T47D (cell line): Measurements from ENCODE around the gene VPS26A.

ENCODE experiments used
- DNase-seq, 2 experiments: peaks; one replicate each; pipeline versions ENCODE4 v3.0.0 to v3.0.0-alpha.2; 2011 to 2012; ENCODE audit warnings: low read depth in 1 of 2, low spot score in 1 of 2
- JUND ChIP-seq: IDR thresholded peaks from 2 replicates; pipeline ENCODE4 v1.6.1; 2012; ENCODE audit warnings: low read depth
- in situ Hi-C: cut with HindIII; loops from 2 replicates; pipeline ENCODE4 v1.10.0; 2016; ENCODE audit warnings: low sequenced_read_pairs, low pct_unique_long_range_greater_than_20kb

VPS26A gene

GRCh38 chr10:69123747-69124562, at the start of gene VPS26A:
VPS26A (plus strand) TSS chr10:69124178; CDS start chr10:69124278, 100 bp downstream.
- in situ Hi-C loops, result no loop called here
- peak; percentile 97 to 99 for DNase-seq
- no peak for TF ChIP-seq JUND

DNA sequence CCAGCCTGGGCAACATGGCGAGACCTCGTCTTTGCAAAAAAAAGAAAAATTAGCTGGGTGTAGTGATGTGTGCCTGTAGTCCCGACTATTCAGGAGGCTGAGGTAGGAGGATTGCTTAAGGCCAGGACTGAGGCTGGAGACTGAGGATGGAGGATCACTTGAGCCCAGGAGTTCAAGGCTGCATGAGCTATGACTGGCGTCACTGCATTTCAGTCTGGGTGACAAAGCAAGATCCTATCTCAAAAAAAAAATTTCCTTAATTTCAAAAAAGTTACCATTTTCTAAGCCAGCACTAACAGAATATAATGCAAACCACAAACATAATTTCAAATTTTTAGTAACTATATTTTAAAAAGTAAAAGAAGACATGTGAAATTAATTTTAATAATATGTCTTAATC, 49.4 kb upstream of the VPS26A start:
- in situ Hi-C loops, result no loop called here
- TF ChIP-seq JUND, result no peak
- no peak for DNase-seq

DNA sequence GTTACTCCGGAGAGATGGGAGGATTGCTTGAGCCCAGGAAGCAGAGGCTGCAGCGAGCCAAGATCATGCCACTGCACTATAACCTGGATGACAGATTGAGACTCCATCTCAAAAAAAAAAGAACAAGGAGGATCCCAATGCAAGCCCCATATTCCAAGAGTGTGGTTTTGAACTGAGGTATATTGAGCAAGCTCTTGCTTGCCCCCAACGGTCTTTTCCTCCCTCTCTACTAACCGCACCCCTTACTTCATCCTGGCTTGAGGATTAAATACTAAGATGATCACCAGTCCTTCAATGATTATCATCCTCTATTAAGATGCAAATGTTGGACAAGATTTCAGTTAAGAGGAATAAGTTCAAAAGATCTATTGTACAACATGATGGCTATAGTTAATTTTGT, 48.5 kb upstream of the VPS26A start:
- no peak for DNase-seq
- in situ Hi-C loops, result no loop called here
- TF ChIP-seq JUND, result no peak

- DNase-seq, result no peak
- in situ Hi-C loops, result no loop called here
- no peak for TF ChIP-seq JUND
These were observed 45.7 kb upstream of the VPS26A start for GRCh38 chr10:69078311-69078710.

DNA sequence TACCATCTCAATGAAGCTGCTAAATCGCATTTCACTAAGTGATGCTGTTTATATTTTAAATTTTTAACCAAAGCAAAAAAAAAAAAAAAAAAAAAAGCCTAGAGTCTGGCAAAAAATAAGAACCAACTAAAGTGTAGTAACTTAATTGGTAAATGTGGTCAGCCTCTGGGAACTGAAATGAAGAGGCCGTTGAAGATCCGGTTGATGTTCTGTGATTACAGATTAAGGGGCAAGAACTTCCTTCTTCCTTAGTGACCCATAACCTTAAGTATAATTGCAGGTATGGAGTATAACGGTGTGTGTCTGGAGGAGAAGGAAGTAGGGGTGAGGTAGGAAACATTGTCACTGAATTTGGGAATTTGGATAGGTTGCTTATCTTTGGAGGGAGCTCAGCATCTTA, 43.8 kb upstream of the VPS26A start:
- no peak for DNase-seq
- in situ Hi-C loops, result no loop called here

DNA sequence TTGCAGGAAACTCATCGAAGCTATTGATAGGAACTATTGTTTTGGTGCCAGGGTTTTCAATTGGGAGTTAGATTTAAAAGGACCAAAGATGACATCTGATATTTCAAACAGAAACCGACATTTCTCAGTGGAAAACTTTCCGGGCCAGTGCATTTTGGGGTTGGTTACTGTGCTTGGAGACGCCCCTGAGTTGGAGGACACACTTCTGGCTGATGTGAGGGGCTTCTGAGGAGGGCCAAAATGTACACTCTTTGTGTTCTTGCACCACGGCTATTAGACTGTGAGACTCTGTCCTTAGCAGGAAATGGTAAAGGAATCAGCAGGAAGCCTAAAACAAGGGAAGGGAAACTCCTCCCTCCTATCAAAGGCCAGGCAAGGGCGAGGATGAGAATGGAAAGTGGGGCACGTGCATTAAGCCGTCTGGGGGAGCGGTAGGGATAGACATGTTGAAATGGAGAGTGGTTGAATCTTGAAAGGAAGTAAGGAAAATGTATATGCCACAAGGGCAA, 37.9 kb upstream of the VPS26A start:
- TF ChIP-seq JUND, result no peak
- in situ Hi-C loops, result no loop called here
- DNase-seq, result no peak

More for the DNA sequence above, 43.8 kb upstream of the VPS26A start:
- TF ChIP-seq JUND, result no peak

- no peak for TF ChIP-seq JUND
- DNase-seq, result peak; percentile 39 to 73
- in situ Hi-C loops, result no loop called here
These were observed 36.1 kb upstream of the VPS26A start, which contains the start of gene SRGN for GRCh38 chr10:69087590-69088470. SRGN (plus strand) TSS chr10:69088103; CDS start chr10:69088158, 55 bp downstream.

DNA sequence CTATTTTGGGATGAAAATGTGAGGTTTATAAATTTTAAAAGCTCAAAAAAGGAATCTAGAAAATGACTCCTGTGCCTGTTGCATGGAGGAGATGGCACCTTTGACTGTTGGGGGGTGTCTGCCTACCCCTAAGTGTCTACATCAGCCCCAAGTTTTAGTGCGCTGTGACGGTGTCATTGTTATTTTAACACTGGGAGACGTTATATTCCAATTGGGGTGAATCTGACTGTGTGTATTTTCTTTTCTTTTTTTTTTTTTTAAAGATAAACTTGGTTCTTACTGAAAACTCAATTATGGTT, 35.6 kb upstream of the VPS26A start:
- DNase-seq, result no peak
- in situ Hi-C loops, result no loop called here
- no peak for TF ChIP-seq JUND

DNA sequence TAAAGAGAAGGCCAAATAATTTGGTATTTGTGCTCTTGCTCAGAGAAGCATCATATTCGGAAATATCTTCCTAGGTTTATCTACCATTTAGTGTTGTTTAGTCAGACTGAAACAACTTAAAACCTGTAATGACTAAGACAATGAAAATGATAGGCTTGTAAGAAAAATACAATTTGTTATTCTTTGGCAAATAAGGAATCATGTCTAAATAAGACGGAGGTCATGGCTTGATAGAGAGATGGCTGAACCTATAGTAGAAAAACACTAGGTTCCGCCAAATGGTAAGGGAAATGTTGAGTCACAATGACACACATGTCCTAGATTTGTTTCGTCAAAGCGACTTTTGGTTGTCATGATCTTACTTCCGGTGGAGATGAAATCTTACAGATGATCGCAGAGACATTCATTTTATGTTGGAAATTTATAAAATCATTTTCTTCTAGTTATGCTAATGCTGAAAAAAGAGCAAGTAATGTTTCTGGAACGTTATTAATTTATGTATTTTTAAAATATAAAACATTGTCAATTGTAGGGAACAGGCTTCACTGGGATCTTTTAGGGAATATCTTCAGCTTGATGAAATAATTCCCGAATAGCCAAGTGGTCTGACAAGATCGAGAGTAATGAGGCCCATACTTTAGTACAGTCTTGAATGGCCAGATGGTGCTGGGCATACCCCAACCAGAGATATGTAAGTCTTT, 35.0 kb upstream of the VPS26A start:
- in situ Hi-C loops, result no loop called here
- no peak for TF ChIP-seq JUND
- no peak for DNase-seq

- no peak for TF ChIP-seq JUND
- DNase-seq, result no peak
- in situ Hi-C loops, result no loop called here
These were observed 34.1 kb upstream of the VPS26A start for GRCh38 chr10:69089638-69090599.

DNA sequence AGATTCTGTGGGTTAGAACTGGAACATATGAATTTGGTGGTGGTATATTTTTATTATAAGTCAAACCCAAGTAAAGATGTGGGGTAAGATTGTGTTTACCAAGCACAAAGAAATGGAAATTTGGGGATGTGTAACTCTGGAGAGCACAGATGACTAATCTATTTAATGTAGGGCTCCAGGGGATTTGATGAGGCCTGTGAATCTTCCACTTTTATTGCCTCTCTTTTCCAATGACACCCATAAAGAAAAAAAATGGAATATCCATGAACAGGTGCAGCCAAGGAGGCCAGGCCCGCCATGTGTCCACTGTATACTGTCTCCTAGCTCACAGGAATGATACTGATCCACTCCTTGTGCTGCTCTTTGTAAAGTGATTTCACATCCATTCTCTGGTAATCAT, 33.3 kb upstream of the VPS26A start:
- no peak for DNase-seq
- in situ Hi-C loops, result no loop called here
- TF ChIP-seq JUND, result no peak
